ENCODE results near the gene KIF13A.
"Not testable (repeated sequence)": the region's sequence is repeated elsewhere in the genome, so short reads cannot be mapped to it uniquely, and the experiment has no call there.

KIF13A gene

DNA sequence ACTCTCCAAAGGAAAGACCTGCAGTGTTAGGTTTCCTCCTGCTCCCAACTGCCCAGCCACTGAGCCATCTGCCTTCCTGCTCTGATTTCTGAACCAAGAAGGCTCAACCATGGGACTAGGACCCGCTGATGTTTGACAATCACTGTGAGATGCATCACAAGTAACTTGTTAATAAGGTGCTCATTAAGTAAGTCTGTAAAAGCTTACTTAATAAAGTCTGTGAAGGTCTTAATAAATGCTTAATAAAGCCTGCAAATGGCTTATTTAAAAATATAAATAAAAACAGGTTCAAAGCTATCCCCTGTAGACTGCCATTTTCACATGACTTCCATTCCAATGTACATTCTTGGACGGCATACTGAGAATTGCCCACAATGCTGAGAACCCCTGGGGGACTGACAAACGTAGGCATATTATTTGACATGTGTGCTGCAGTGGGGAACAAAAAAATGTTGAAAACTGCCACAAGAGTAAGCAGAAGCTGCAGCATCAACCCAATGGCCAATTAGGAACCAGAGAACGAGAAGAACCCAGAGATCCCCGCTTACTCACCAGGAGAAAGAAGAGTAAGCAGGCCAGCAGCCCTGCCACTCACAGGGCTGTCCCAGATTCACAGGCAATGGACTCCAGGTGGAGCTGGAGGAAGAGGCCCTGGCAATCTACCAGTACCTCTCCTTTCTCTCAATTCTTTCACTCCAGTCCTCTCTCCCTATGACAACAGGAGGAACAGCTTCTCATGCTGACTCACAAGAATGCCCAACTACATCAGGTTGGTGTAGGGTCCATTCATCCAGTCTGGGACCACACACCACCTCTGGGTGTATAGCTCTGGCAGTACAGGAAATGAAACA lies 19.5 kb downstream of the KIF13A start:
- no peak for DNase-seq

DNA sequence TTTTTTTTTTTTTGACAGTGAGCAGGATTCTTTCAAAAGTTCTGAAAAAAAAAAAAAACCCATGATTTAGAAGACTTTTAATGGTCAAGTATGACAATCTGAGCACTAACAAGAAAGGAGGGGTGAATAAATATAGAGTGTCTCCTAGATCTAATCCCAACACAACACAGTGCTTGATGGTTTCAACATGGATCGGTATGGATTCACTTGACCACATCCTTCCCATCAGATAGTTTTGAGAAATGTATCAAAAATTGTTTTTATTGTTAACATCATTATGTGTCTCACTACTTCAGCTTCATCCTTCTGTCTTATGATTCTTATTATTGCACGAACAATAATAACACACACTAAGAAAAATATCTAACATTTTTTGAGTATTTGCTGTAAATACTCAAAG lies 21.0 kb downstream of the KIF13A start:
- no peak for DNase-seq

DNA sequence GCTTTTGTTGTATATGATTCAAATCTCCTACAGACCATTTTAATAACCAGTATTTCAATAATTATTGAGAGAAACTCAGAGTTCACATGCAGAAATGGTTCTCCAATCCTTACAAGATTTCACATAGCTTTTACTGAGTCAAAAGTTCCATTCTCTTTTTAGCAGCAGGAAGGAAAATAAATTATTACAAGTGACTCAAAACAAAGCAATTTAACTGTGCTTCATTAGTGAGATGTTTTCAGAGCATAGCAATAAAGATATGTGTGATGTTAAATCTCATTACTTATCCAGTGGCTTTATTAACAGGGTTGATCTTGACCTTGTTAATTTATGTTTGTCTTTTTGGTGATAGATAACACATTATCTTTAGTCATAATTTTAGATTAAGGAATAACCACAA lies 22.0 kb downstream of the KIF13A start:
- DNase-seq, result no peak

DNA sequence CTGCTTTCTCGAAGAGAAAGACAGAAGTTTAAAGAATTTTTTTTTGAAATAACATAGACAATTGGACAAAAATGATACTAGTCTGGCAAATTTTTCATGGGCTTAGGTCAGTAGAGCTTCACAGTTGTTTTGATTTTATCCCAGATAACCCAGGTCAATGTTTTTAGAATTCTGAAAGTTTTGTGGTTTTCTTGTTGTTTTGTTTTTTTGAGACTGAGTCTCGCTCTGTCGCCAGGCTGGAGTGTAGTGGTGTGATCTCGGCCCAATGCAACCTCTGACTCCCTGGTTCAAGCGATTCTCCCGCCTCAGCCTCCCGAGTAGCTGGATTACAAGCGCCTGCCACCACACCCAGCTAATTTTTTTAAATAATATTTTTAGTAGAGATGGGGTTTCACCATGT lies 22.8 kb downstream of the KIF13A start:
- no peak for DNase-seq

DNA sequence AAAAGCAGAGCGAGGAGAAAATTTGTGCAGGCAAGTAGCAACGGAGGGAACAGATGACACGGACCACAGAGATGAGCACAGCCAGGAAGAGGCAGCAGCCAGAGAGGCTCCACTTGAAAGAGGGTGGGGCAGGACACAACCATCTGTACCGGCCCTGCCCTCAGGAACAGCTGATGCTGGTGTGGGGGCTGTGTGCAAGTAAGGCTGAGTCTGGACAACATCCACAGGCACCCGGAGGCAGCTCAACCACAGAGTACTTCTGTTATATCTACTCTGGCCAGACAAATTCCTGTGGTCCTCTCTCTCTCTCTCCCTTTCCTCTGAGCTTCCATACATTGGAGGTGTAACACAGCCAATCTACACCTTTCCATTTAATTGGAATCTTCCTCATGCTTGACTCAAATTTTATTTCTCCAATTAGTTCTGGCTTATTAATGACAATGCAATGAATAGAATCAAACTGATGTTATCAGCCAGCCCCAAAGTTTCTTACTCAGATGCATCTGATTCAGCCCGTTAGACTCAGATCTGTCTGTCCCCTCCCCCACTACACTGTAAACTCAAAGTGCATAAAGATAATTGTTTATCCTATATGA lies 24.9 kb downstream of the KIF13A start:
- no peak for DNase-seq

DNA sequence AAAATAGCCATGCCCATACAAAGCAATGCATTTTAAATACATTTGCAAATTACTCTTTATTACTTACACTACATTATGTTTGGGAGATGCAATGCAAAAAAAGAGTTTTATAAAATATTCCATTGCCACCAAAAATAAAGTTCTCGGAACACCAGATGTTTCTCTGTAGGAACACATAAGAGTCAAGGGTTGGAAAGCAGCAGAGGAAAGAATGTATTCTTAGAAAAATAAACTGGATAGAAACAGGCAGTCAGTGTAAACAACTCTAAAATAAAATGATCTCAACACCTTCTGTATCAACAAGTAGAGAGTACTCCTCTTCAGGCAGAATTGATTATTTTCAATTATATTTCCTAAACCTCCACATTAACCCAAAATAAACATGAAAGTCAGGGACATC lies 28.1 kb downstream of the KIF13A start:
- DNase-seq, result no peak

DNA sequence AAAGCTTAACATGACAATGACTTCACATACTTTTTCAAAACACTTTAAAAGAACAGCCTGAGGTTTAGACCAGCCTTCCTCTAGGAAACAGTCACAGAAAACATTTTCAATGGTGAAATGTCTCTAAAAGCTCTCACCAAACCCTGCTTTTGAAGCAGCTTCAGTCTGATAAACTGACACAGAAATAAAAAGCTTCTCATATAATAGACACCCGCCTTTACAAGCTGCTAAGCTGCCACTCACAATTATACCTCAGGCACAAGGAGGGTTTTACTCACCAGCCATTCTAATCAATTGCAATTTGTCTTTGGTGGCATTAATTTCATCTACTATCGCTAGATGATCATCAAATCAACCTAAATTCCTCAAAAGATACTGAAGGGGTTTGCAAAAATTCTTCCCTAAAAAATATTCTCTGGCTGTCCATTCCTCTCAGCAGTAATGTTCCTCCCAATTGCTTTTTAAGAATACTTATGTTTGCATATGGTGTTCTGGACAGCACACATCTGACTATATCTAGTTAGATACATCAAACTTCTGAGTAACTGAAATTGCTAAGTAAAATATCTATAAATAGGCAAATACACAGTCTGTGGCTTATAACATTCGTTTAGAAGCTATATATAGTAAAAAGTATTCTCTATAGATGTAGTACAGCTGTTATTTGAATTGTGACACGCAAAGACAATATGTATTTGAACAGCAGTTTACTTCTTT lies 29.4 kb downstream of the KIF13A start:
- no peak for DNase-seq

DNA sequence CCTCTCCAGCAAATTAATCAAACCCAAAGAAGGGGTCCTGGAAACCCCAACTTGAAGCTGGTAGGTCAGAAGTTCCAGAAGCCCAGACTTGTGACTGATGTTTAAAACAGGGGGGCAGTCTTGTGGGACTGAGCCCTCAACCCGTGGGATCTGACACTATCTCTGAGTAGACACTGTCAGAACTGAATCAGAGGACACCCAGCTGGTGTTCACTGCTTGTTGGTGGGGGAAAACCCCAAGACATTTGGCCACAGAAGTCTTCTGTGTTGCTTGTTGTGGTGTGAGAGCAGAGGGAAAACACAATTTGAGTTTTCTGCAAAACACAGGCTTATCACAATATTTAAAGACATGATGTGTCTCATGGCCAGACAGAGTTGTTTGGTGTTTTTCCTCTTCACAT lies 29.9 kb downstream of the KIF13A start:
- DNase-seq, result no peak

DNA sequence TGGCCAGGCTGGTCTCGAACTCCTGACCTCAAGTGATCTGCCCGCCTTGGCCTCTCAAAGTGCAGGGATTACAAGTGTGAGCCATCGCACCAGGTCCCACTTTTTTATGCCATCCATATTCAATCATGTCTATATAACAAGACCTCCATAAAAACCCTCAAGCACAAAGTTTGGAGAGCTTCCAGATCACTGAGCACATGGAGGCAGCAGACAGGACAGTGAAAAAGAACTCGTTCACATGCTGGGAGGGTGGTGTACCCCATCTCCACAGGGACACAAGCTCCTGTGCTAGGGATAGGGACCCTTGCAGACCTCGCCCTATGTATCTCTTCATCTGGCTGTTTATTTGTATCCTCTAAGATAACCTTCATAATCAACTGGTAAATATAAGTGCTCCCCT lies 30.3 kb downstream of the KIF13A start:
- no peak for DNase-seq

DNA sequence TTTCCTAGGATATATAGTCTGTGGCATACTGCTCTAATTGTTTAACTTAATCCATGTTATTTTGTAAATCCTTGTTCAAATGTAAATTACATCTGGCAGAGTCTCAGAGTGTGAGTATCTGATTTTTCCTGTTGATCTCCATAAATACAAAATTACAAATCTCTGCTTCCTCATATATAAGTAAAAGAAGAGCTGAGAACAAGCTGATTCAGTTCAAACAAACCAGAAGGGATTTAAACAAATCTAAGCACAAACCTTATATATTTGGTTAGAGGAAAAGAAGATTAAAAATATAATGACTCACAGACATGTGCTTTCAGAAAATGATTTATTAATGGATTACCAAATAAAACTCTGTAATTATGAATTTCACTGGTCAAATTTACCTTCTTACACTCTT lies 37.3 kb downstream of the KIF13A start:
- no peak for DNase-seq

DNA sequence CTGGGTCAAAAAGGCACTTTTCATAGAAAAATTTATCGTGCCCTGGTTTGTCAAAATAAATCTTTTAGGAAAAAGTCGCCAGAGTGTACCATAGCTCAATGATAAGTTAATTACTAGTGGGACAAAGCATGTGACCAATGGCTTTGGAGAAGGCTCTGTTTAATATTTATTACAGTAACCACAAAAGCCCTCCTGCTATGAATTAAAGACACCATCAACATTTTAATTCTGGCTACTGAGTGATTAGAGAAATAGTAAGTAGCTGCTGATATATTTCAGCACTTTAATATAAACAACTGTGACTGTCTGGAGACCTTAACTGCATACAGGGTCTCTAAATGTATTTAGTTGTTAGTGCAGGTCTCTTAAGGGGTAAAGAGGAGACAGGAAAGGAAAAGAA lies 38.3 kb downstream of the KIF13A start:
- DNase-seq, result no peak

DNA sequence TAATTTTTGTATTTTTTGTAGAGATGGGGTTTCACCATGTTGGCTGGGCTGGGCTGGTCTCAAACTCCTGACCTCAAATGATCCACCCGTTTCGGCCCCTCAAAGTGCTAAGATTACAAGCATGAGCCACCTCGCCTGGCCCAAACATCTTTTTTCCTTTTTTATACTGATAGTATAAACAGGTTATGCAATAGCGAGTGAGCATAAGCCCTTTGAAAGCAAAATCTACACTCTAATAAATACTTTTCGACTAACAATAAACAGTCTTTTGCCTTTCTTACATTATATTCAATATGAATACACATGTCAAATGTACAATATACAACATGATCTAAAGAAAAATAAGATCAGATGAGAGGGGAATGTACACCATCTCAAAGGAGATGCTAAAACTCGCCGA lies 38.7 kb downstream of the KIF13A start:
- DNase-seq, result no peak

DNA sequence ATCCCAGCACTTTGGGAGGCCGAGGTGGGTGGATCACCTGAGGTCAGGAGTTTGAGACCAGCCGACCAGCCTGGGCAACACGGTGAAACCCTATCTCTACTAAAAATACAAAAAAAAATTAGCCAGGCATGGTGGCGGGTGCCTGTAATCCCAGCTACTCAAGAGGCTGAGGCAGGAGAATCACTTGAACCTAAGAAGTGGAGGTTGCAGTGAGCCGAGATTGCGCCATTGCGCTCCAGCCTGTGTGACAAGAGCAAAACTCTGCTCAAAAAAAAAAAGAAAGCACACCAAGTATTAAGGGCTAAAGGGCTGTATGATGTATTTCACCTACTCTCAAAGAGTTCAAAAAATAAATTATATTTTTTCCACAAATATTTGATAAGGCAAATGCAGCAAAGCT lies 39.9 kb downstream of the KIF13A start:
- not testable (repeated sequence) for DNase-seq

DNA sequence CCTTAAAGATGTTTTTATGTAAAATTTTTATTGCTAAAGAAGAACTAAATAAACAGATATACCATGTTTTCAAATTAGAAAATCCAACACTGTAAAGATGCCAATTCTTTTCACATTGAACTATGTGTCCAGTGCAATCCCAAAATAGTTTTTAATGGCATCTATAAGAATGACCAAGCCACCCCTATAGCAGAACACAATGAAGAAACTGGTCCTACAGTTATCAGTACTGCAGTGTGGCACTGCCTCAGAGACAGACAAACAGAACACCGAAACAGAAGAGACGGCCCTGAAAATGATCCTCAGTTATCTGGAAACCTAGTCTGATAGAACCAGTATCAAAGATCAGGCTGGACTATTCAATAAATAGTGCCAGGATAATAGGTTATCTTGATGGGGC lies 41.9 kb downstream of the KIF13A start:
- DNase-seq, result no peak

DNA sequence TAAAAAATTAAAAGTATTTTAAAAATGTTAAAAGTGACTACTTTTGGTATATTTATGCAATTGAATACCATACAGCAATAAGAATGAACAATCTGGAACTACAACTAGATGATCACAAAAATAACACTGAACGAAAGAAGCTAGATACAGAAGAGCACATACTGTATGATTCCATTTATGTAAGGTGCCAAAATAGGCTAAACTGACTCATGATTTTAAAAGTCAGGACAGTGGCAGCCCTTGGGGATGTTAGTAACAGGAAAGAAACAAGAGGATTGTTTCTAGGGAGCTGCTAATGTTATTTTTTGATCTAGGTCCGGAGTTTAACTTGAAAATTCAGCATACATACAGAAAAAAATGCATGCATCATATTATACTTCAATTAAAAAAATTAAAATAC lies 42.3 kb downstream of the KIF13A start:
- no peak for DNase-seq

DNA sequence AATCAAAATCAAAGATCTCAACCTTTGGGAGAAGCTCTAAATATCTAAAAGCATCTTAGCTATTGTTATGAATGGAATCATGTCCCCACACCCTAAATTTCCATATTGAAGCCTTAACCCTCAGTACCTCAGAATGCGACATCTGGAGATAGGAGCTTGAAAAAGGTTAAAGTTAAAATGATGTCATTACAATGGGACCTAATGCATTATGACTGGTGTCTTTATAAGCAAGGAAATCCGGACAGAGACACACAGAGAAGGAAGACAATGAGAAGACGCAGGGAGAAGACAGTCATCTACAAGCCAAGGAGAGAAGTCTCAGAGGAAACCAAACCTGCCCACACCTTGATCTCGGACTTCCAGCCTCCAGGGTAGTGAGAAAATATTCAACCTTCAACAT lies 46.1 kb downstream of the KIF13A start:
- DNase-seq, result no peak

DNA sequence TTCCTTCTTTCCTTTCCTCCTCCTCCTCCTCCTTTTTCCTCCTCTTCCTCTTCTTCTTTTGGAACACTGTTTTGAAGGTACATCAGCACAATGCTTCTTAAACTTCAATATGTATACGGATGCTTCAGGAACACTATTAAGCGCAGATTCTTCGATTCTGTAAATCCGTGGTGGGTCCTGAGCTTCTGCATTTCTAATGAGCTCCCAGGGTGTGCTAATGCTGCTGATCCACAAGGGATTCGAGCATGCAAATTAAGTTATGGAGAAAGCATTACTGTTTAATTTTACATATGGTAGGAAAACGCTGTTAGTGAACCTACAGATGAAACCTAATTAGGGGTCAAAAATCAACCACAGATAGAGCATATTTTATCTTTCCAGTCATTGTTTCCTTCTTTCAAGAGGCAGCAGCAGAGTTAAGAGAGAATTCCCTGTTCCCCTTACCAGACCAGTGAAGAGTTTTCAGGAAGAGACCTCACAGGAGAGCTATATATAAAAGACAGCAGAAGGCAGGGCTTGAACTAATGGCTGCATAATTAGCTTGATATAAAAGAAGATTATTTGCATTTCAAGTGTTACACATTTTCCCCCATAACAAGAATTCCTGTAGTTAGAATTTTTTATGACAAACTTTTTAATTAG lies 47.2 kb downstream of the KIF13A start:
- no peak for DNase-seq

DNA sequence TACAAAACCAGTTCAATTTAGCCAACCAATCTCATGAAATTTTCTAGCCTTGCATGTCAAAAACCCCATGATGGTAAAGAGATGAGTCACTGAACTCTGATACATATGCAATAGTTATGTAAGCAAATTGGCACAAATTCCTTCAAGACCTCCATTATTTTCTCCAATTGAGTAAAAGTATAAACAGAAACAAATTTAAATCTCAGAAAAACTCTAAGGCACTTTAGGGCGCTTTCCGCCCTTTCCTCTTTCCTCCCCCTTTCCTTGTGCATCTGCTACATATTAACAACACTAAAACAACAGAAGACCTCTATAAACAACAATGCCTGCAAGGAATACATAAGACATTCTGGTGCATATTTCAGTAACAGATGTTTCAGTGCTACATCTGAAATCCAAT lies 48.5 kb downstream of the KIF13A start:
- no peak for DNase-seq

DNA sequence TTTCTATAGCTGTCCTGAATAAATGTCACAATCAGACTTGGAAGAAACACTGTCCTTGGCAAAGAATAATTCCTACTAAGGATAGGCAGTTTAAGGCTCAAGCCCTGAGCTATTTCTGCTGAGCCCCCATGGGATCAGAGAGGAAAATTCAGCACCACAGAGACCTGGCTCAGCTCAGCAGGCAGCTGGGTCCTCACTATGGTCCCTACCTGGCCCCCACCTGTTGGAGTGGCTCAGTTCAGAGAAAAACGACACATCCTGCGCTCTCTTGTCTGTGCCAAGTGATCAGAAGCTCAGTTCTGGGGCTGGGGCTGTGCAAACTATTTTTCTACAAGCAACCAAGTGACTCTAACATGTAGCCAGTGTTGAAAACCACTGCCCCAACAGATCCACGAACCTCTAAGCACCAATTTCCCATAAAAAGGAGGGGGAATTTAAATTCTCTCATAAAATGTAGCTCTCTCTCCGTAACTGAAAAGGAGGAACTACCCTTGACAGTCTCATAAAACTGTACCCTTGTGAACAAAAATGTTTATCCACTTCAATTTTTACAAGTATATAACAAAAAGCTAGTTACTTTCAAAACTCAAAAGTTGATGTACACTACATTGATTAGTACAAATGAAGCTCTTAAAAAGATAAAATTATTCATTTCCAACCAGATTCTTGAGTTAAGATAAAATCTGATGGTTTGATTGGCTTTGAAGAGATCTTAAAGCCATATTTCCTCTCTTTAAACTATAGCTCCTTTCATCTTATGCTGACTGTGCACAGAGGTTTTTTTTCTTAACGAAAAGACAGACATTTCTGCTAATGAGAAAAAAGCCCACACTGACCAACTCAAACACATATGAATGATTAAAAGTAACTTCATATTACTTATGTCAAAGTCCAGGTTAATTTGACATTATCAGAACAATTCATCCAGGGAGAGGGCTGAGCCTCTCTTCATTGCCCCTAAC lies 52.0 kb downstream of the KIF13A start:
- DNase-seq, result no peak

DNA sequence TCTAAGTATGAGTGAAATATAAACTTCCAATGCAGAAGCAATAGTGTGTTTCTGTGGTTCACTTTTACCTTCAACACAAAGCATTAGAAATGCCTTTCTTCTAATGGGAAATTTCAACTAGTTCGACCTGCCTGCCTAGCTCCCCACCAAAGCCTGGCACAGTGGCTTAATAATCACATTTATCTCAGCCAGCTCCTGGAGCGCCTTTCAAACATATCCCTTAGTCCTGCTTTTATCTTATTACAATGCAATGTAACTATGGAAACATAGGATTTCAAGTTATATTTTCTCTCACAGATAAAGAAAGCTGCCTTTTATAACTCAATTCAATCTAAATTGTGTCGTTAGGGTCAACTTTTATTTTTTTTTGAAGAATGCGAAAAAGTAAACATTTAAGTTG lies 53.7 kb downstream of the KIF13A start:
- DNase-seq, result no peak

DNA sequence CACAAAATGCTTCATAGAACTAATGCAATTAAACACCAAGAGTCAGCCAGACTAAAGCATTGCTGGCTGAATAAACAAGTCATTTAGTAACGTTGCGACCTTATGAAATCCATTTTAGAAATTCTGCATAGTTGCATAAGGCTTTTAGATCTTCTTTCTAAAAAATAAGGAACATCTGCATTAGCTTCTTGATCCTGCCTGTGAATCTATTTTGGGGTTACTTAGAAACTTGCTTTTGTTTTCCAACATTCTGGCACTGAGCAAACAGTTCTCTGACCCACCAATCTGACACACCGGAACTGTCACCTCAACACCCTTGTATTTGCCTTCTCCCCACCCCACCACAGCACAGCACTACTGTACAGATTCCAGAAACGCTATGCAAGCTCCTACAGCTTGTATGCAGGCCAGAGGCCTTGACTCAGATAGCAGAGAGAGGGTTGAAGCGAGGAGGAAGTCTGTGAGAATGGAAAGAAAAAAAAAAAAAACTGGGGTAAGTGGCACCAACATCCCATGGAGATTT lies 55.0 kb downstream of the KIF13A start:
- no peak for DNase-seq

DNA sequence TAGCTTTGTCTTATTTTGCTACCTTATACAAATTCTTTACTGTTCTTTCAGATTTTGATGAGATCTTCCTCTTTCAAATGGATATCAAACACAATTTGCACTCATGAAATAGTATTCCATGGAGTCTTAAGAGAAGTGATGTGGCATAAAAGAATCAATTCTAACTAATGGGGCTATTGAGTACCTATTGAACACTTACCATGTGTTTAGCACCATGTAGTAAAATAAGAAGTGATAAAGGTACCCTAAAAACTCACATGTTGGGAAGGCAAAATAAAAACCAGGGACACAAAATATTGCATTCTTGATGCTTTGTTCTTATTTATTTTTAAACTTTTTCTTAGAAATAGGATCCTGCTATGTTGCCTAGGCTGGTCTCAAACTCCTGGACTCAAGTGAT lies 56.2 kb downstream of the KIF13A start:
- no peak for DNase-seq
